Keratinocyte (primary cell): ENCODE data around the gene TNIK.
"Not testable (repeated sequence)": the region's sequence is repeated elsewhere in the genome, so short reads cannot be mapped to it uniquely, and the experiment has no call there.

Source experiments
- EZH2 ChIP-seq: IDR thresholded peaks from one replicate; pipeline ENCODE4 v1.6.1; 2012; ENCODE audit warnings: inconsistent platforms, mild to moderate bottlenecking, low read length, moderate library complexity
- TF ChIP-seq, protein P1 (sequence below), 3 experiments: IDR thresholded peaks in 1 of 3; conservative IDR thresholded peaks in 1 of 3; optimal IDR thresholded peaks in 1 of 3; 2 replicates in 2 of 3; 3 replicates in 1 of 3; pipeline versions ENCODE3 to v1.5.1; 2011; ENCODE audit warnings: low read length in 3 of 3, mild to moderate bottlenecking in 3 of 3, moderate library complexity in 2 of 3, control low read depth in 1 of 3, inconsistent platforms in 1 of 3; ENCODE audit not compliant: insufficient read depth in 2 of 3; ENCODE audit errors: extremely low read depth in 1 of 3

DNA sequence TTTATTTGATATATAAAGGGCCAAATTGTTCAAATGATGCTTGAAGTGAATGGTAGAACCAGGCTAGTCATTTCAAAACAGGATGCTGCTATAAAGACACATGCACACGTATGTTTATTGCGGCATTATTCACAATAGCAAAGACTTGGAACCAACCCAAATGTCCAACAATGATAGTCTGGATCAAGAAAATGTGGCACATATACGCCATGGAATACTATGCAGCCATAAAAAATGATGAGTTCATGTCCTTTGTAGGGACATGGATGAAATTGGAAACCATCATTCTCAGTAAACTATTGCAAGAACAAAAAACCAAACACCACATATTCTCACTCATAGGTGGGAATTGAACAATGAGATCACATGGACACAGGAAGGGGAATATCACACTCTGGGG is 172.4 kb downstream of the TNIK start:
- TF ChIP-seq, protein P1, sequence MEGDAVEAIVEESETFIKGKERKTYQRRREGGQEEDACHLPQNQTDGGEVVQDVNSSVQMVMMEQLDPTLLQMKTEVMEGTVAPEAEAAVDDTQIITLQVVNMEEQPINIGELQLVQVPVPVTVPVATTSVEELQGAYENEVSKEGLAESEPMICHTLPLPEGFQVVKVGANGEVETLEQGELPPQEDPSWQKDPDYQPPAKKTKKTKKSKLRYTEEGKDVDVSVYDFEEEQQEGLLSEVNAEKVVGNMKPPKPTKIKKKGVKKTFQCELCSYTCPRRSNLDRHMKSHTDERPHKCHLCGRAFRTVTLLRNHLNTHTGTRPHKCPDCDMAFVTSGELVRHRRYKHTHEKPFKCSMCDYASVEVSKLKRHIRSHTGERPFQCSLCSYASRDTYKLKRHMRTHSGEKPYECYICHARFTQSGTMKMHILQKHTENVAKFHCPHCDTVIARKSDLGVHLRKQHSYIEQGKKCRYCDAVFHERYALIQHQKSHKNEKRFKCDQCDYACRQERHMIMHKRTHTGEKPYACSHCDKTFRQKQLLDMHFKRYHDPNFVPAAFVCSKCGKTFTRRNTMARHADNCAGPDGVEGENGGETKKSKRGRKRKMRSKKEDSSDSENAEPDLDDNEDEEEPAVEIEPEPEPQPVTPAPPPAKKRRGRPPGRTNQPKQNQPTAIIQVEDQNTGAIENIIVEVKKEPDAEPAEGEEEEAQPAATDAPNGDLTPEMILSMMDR (optimal IDR thresholded peaks at IDR 0.05 in 1 of 3, IDR thresholded peaks at IDR 0.05 in 1 of 3, conservative IDR thresholded peaks at IDR 0.05 in 1 of 3; ENCODE audit: extremely low read depth in 1 of 3, insufficient read depth in 2 of 3, low read length in 3 of 3), result not testable (repeated sequence)
- TF ChIP-seq EZH2, result not testable (repeated sequence)
